ENCODE data around the gene KRT3.

KRT3 gene

GRCh38 chr12:52826611-52827498 lies 30.9 kb upstream of the KRT3 start:
- no peak for DNase-seq

GRCh38 chr12:52825961-52826360 lies 30.0 kb upstream of the KRT3 start:
- no peak for DNase-seq

- no peak for DNase-seq
Observed at GRCh38 chr12:52824741-52825410, 29.0 kb upstream of the KRT3 start.

- DNase-seq = no peak
Observed at GRCh38 chr12:52823761-52824450, 28.0 kb upstream of the KRT3 start.

- DNase-seq = no peak
Observed at GRCh38 chr12:52822771-52823510, 27.0 kb upstream of the KRT3 start.

GRCh38 chr12:52821826-52822660 lies 26.1 kb upstream of the KRT3 start:
- DNase-seq = no peak

GRCh38 chr12:52821071-52821730 lies 25.3 kb upstream of the KRT3 start:
- no peak for DNase-seq

- DNase-seq = no peak
Observed at GRCh38 chr12:52820521-52820920, 24.6 kb upstream of the KRT3 start.

GRCh38 chr12:52819731-52820510 lies 24.0 kb upstream of the KRT3 start:
- DNase-seq = no peak

GRCh38 chr12:52818887-52819420 lies 23.0 kb upstream of the KRT3 start:
- no peak for DNase-seq

- DNase-seq = no peak
Observed at GRCh38 chr12:52818388-52818787, 22.5 kb upstream of the KRT3 start.

GRCh38 chr12:52817699-52818238 lies 21.9 kb upstream of the KRT3 start:
- no peak for DNase-seq

- DNase-seq = no peak
Observed at GRCh38 chr12:52817003-52817698, 21.2 kb upstream of the KRT3 start.

- no peak for DNase-seq
Observed at GRCh38 chr12:52815676-52816588, 20.0 kb upstream of the KRT3 start.

- DNase-seq = no peak
Observed at GRCh38 chr12:52815161-52815560, 19.2 kb upstream of the KRT3 start.

- DNase-seq = no peak
Observed at GRCh38 chr12:52814710-52815155, 18.8 kb upstream of the KRT3 start.

- DNase-seq = no peak
Observed at GRCh38 chr12:52813885-52814709, 18.2 kb upstream of the KRT3 start, which contains the start of gene KRT4. Gene KRT4, minus strand, starts transcription at chr12:52814116. Its CDS starts 58 bp downstream, at chr12:52814058.
